Activated T-cell treated with anti-CD3 and anti-CD28 coated beads, Interleukin-2, amount 50 U/mL, for 1 hour (primary cell): ENCODE results near the gene TIMMDC1.
A peak's percentile ranks its signal among the peaks of the same experiment; 100 is the strongest.
"Not testable (repeated sequence)": the region's sequence is repeated elsewhere in the genome, so short reads cannot be mapped to it uniquely, and the experiment has no call there.

ENCODE experiments used
- DNase-seq: peaks from one replicate; pipeline ENCODE4 v3.0.0-alpha.2; 2020

TIMMDC1 gene

GRCh38 chr3:119557877-119558269 lies 59.5 kb downstream of the TIMMDC1 start:
- no peak for DNase-seq

- no peak for DNase-seq
Measured at GRCh38 chr3:119558626-119559317, 60.4 kb downstream of the TIMMDC1 start.

GRCh38 chr3:119559441-119559963 lies 61.2 kb downstream of the TIMMDC1 start, which contains the start of gene CD80:
Gene CD80, minus strand, starts transcription at chr3:119559614. Its CDS starts 1,886 bp downstream, at chr3:119557728.
- DNase-seq = peak; percentile 46

- no peak for DNase-seq
Measured at GRCh38 chr3:119560160-119560559, 61.8 kb downstream of the TIMMDC1 start.

- peak; percentile 32 for DNase-seq
Measured at GRCh38 chr3:119562307-119562961, 64.1 kb downstream of the TIMMDC1 start.

- DNase-seq = not testable (repeated sequence)
Measured at GRCh38 chr3:119563334-119563733, 65.0 kb downstream of the TIMMDC1 start.

GRCh38 chr3:119569156-119569555 lies 70.8 kb downstream of the TIMMDC1 start:
- DNase-seq = no peak

- no peak for DNase-seq
Measured at GRCh38 chr3:119570229-119570628, 71.9 kb downstream of the TIMMDC1 start.

- no peak for DNase-seq
Measured at GRCh38 chr3:119571230-119571629, 72.9 kb downstream of the TIMMDC1 start.

GRCh38 chr3:119571688-119572087 lies 73.3 kb downstream of the TIMMDC1 start:
- no peak for DNase-seq
